Vagina (tissue), 2 donors: Measurements from ENCODE around the gene CENPU. TPM values are rescaled to one million over a fixed set of nuclear protein-coding genes. Genes with fewer than 3 reads are reported as not detected.

Experiments
- DNase-seq, 2 donors: peaks; one replicate each; pipeline ENCODE4 v3.0.0-alpha.2; 2017; ENCODE audit errors: extremely low spot score in 2 of 2
- H3K27ac ChIP-seq: fragments of 200-600 bp; sonication (generic); one replicate; pipeline ENCODE4 v1.5.1; 2019
- H3K27me3 ChIP-seq: fragments of 200-600 bp; sonication (generic); one replicate; pipeline ENCODE4 v1.5.1; 2019
- H3K36me3 ChIP-seq, 2 donors: fragments of 200-600 bp; sonication (generic); one replicate each; pipeline ENCODE4 v1.5.1; 2017 to 2019
- H3K4me1 ChIP-seq: fragments of 200-600 bp; sonication (generic); one replicate; pipeline ENCODE4 v1.5.1; 2019
- H3K4me3 ChIP-seq, 2 donors: fragments of 200-600 bp; sonication (generic); 1 replicate in 1 of 2; 2 replicates in 1 of 2; pipeline ENCODE4 v1.5.1; 2016 to 2019
- H3K9me3 ChIP-seq: fragments of 200-600 bp; sonication (generic); one replicate; pipeline ENCODE4 v1.5.1; 2019
- CTCF ChIP-seq, 3 experiments: fragments of 450-650 bp in 2 of 3; fragments of 200-600 bp in 1 of 3; sonication (generic) in 1 of 3; IDR thresholded peaks; one replicate each; pipeline ENCODE4 v1.5.1; 2017 to 2019; ENCODE audit warnings: antibody characterized with exemption in 3 of 3, mild to moderate bottlenecking in 2 of 3, moderate library complexity in 2 of 3
- POLR2A ChIP-seq, 2 donors: fragments of 450-650 bp; IDR thresholded peaks; one replicate each; pipeline ENCODE4 v1.6.1; 2017; ENCODE audit warnings: antibody characterized with exemption in 2 of 2, mild to moderate bottlenecking in 2 of 2, moderate library complexity in 2 of 2
- POLR2AphosphoS5 ChIP-seq, 2 donors: sonication (generic); formaldehyde crosslinking; IDR thresholded peaks; one replicate each; pipeline ENCODE4 v1.9.0; 2017; ENCODE audit warnings: antibody characterized with exemption in 2 of 2, mild to moderate bottlenecking in 2 of 2, low read depth in 1 of 2; ENCODE audit not compliant: insufficient read depth in 1 of 2
- intact Hi-C: fragments of 100-400 bp; cut with DNase I; formaldehyde crosslinking; loops from one replicate; pipeline ENCODE4 v1.15.1; 2023
- total RNA-seq: library from RNA; depleted of rRNA; stranded (reverse); fragments of >200 nt; gene quantifications from one replicate; pipeline ENCODE4 v1.2.3, GENCODE V29; 2016

The CENPU gene
- total RNA-seq, 1 donor from 2014 or later: 5.2 TPM

GRCh38 chr4:184645904-184646610, 87.8 kb downstream of the CENPU start:
- Histone ChIP-seq H3K9me3 (no peaks in the 10 kb centered on the region), H3K4me1 (peaks cover 51% of the 10 kb centered on the region), H3K27ac (no peak overlapping the region), H3K4me3 (no peak overlapping the region), H3K27me3 (no peaks in the 10 kb centered on the region), H3K36me3 (no peaks in the 10 kb centered on the region)
- DNase-seq: no peak
- TF ChIP-seq CTCF (IDR thresholded peaks at IDR 0.05): no peak
- TF ChIP-seq POLR2A (IDR thresholded peaks at IDR 0.05): no peak
- TF ChIP-seq POLR2AphosphoS5 (IDR thresholded peaks at IDR 0.05; ENCODE audit: insufficient read depth in 1 of 2, low read depth in 1 of 2): no peak
- intact Hi-C loops: loop anchor here (10.0 kb wide), 2 partner anchors 89 to 381 kb away; partner anchors contain the start of gene CENPU

GRCh38 chr4:184644553-184645307, 89.2 kb downstream of the CENPU start:
- Histone ChIP-seq H3K27ac (no peak overlapping the region), H3K27me3 (no peaks in the 10 kb centered on the region), H3K9me3 (no peaks in the 10 kb centered on the region), H3K4me1 (peaks cover 49% of the 10 kb centered on the region), H3K36me3 (no peaks in the 10 kb centered on the region), H3K4me3 (no peak overlapping the region)
- no peak for DNase-seq
- TF ChIP-seq CTCF (IDR thresholded peaks at IDR 0.05): no peak
- TF ChIP-seq POLR2A (IDR thresholded peaks at IDR 0.05): no peak
- TF ChIP-seq POLR2AphosphoS5 (IDR thresholded peaks at IDR 0.05; ENCODE audit: insufficient read depth in 1 of 2, low read depth in 1 of 2): no peak
- intact Hi-C loops: loop anchor here (10.0 kb wide), 2 partner anchors 90 to 380 kb away; partner anchors contain the start of gene CENPU

Other genes with a start within 250 kb of the CENPU start
- gene CASP3, start 84.6 kb downstream of the CENPU start, total RNA-seq: 11.3 TPM
- 14.0 TPM for gene PRIMPOL, start 84.4 kb downstream of the CENPU start, total RNA-seq
- 106 TPM for gene ACSL1, start 91.9 kb upstream of the CENPU start, total RNA-seq